Measurements from ENCODE around the gene IL13. TPM values are rescaled to one million over a fixed set of nuclear protein-coding genes. Genes with fewer than 3 reads are reported as not detected.
"Not testable (repeated sequence)": the region's sequence is repeated elsewhere in the genome, so short reads cannot be mapped to it uniquely, and the experiment has no call there.

The IL13 gene
- under 1 TPM; 0.44 to 0.72 TPM for total RNA-seq

GRCh38 chr5:132657676-132658380, at the start of gene IL13:
Gene IL13, plus strand, starts transcription at chr5:132658173. Its CDS starts 14 bp downstream, at chr5:132658187.
- no peak for DNase-seq
- Mint-ChIP-seq H3K9me3 (no peaks in the 10 kb centered on the region), H3K4me1 (peaks cover 31% of the 10 kb centered on the region), H3K36me3 (no peaks in the 10 kb centered on the region), H3K27ac (no peak within 1 kb of the TSS), H3K27me3 (peaks cover 46% of the 10 kb centered on the region), H3K4me3 (no peak within 1 kb of the TSS)

DNA sequence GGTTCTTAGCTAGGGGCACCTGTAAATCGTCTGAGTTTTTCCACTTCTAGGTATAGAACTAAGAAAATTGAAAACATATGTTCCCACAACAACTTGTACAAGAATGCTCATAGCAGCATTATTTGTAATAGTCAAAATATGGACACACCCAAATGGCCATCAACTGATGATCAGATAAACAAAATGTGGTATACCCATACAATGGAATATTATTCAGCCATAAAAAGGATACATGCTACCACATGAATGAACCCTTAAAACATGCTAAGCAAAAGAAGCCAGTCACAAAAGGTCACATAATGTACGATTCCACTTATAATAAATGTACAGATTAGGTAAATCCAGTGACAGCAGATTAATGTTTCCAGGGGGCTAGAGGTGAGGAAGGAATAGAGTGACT, 46.0 kb upstream of the IL13 start:
- Mint-ChIP-seq H3K9me3 (peaks cover 2% of the 10 kb centered on the region), H3K27ac (no peak overlapping the region), H3K4me1 (no peaks in the 10 kb centered on the region), H3K36me3 (peaks cover 27% of the 10 kb centered on the region), H3K27me3 (no peaks in the 10 kb centered on the region), H3K4me3 (no peak overlapping the region)
- DNase-seq, result no peak

DNA sequence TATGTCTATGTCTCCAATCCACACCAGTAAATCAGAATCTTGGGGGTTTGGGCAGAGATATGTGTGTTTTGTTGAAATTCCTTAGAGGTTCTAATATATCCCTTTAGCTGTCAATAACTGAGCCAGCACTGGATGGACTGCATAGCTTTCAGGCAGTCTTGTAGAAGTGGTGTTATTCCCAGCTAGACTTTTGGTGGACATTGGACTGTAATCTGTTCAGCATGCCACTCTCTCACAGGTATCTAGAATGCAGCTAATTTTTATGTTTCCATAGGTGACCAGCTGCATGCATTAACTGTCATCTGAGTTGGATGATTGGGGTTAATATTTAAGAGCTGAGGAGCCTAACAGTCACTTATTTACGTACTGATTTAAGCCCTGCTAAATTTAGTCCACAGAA, 45.1 kb upstream of the IL13 start:
- Mint-ChIP-seq H3K4me1 (no peaks in the 10 kb centered on the region), H3K36me3 (peaks cover 27% of the 10 kb centered on the region)

DNA sequence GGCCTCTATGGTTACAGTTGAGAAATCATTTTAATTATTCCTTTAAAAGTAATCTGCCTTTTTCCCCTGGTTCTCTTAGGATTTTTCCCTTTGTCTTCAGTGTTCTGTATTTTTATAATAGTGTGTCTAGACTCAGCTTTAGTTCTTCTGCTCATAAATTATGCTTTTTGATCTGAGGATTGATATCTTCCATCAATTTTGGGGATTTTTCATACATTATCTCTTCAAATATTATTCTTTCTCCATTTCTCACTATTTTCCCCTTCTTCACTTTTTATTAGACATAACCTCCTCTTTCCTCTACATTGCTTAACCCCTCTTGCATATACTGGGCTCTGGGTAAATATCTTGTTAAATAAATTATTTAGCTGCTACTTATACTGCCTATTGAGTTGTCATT, 36.3 kb upstream of the IL13 start:
- H3K4me1 Mint-ChIP-seq, result peaks cover 4% of the 10 kb centered on the region
- H3K36me3 Mint-ChIP-seq, result peaks cover 37% of the 10 kb centered on the region
- H3K4me3 Mint-ChIP-seq, result no peak overlapping the region
- no peaks in the 10 kb centered on the region for H3K27me3 Mint-ChIP-seq
- no peak for DNase-seq
- no peaks in the 10 kb centered on the region for H3K9me3 Mint-ChIP-seq
- H3K27ac Mint-ChIP-seq, result no peak overlapping the region

More for the DNA sequence above, 45.1 kb upstream of the IL13 start:
- no peak for DNase-seq
- Mint-ChIP-seq H3K9me3 (peaks cover 2% of the 10 kb centered on the region), H3K4me3 (no peak overlapping the region), H3K27me3 (no peaks in the 10 kb centered on the region), H3K27ac (no peak overlapping the region)

GRCh38 chr5:132622608-132623007, 35.4 kb upstream of the IL13 start:
- peaks cover 4% of the 10 kb centered on the region for H3K4me1 Mint-ChIP-seq
- H3K36me3 Mint-ChIP-seq, result peaks cover 37% of the 10 kb centered on the region
- peak overlapping the region; percentile 60 for H3K27ac Mint-ChIP-seq
- H3K9me3 Mint-ChIP-seq, result no peaks in the 10 kb centered on the region
- no peak overlapping the region for H3K4me3 Mint-ChIP-seq
- DNase-seq, result no peak
- no peaks in the 10 kb centered on the region for H3K27me3 Mint-ChIP-seq

DNA sequence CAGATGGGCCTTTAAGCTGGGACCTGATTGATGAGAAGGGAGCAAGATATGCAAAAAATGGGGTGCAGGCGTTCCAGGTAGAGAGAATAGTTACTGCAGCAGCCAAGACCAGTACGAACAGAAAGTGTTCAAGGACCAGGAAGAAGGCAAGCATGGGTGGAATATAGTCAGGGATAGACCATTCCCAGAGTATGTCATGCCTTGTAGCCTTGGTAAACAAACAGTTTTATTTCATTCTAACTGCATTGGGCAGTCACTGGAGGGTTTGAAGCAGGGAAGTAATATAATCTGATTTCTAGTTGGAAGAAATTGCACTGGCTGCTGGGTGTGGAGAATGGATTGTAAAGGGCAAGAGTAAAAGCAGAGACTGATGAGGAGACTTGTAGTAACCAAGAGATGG, 30.5 kb upstream of the IL13 start:
- peaks cover 11% of the 10 kb centered on the region for H3K4me1 Mint-ChIP-seq
- H3K27me3 Mint-ChIP-seq, result no peaks in the 10 kb centered on the region
- no peaks in the 10 kb centered on the region for H3K9me3 Mint-ChIP-seq
- H3K36me3 Mint-ChIP-seq, result peaks cover 34% of the 10 kb centered on the region
- H3K27ac Mint-ChIP-seq, result no peak overlapping the region
- DNase-seq, result no peak
- no peak overlapping the region for H3K4me3 Mint-ChIP-seq

GRCh38 chr5:132628814-132629213, 29.2 kb upstream of the IL13 start:
- H3K9me3 Mint-ChIP-seq, result no peaks in the 10 kb centered on the region
- no peak for DNase-seq
- H3K27me3 Mint-ChIP-seq, result no peaks in the 10 kb centered on the region
- peaks cover 7% of the 10 kb centered on the region for H3K4me1 Mint-ChIP-seq
- H3K4me3 Mint-ChIP-seq, result no peak overlapping the region
- no peak overlapping the region for H3K27ac Mint-ChIP-seq
- H3K36me3 Mint-ChIP-seq, result peaks cover 23% of the 10 kb centered on the region

GRCh38 chr5:132629230-132629944, 28.6 kb upstream of the IL13 start:
- peaks cover 7% of the 10 kb centered on the region for H3K4me1 Mint-ChIP-seq
- H3K9me3 Mint-ChIP-seq, result no peaks in the 10 kb centered on the region
- H3K4me3 Mint-ChIP-seq, result no peak overlapping the region
- H3K27me3 Mint-ChIP-seq, result no peaks in the 10 kb centered on the region
- DNase-seq, result no peak
- H3K27ac Mint-ChIP-seq, result peak overlapping the region; percentile 36
- peaks cover 24% of the 10 kb centered on the region for H3K36me3 Mint-ChIP-seq

DNA sequence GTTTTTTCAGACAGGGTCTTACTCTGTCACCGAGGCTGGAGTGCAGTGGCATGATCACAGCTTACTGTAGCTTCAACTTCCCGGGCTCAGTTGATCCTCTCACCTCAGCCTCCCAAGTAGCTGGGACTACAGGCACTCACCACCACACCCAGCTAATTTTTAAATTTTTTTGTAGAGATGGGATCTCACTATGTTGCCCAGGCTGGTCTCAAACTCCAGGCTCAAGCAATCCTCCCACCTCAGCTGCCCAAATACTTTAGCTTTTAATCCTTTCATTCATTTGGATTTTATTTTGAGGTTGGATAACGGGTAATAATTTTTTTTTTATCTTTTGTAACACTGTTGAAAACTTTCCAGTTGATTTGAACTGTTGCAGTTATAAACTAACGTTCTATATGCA, 24.4 kb upstream of the IL13 start:
- H3K9me3 Mint-ChIP-seq, DNase-seq, H3K27me3 Mint-ChIP-seq, H3K27ac Mint-ChIP-seq, H3K4me3 Mint-ChIP-seq: not testable (repeated sequence)
- Mint-ChIP-seq H3K4me1 (peaks cover 32% of the 10 kb centered on the region), H3K36me3 (peaks cover 41% of the 10 kb centered on the region)

DNA sequence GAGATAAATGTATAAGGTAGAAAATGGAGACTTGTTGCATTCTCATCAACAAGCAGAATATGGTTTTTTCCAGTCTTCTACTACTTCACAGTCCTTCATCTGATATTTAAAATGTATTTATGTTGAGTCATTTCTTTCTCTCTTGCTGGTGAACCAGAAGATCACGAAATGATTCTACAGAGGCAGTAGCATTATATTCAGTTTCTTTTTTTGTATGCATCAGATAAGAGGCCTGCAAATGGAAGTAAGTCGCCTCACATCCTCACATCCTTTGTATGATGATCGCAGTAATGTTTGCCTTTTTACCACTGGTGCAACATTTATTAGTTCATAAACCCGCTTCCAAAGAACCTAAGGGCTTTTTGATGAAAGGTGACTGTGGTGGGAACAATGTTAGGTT, 22.1 kb upstream of the IL13 start:
- Mint-ChIP-seq H3K27me3 (no peaks in the 10 kb centered on the region), H3K9me3 (no peaks in the 10 kb centered on the region), H3K27ac (peak overlapping the region; percentile 83), H3K4me3 (peak overlapping the region; percentile 27), H3K36me3 (peaks cover 47% of the 10 kb centered on the region), H3K4me1 (peaks cover 52% of the 10 kb centered on the region)
- DNase-seq, result no peak

DNA sequence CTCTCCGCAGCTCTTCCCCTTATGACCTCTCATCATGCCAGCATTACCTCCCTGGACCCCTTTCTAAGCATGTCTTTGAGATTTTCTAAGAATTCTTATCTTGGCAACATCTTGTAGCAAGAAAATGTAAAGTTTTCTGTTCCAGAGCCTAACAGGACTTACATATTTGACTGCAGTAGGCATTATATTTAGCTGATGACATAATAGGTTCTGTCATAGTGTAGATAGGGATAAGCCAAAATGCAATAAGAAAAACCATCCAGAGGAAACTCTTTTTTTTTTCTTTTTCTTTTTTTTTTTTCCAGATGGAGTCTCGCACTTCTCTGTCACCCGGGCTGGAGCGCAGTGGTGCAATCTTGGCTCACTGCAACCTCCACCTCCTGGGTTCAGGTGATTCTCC, 20.7 kb upstream of the IL13 start:
- no peak overlapping the region for H3K4me3 Mint-ChIP-seq
- H3K4me1 Mint-ChIP-seq, result peaks cover 59% of the 10 kb centered on the region
- no peaks in the 10 kb centered on the region for H3K9me3 Mint-ChIP-seq
- peaks cover 48% of the 10 kb centered on the region for H3K36me3 Mint-ChIP-seq
- DNase-seq, result no peak
- no peak overlapping the region for H3K27ac Mint-ChIP-seq
- H3K27me3 Mint-ChIP-seq, result no peaks in the 10 kb centered on the region

- no peak overlapping the region for H3K4me3 Mint-ChIP-seq
- peaks cover 55% of the 10 kb centered on the region for H3K36me3 Mint-ChIP-seq
- H3K27ac Mint-ChIP-seq, result peak overlapping the region; percentile 92
- no peaks in the 10 kb centered on the region for H3K9me3 Mint-ChIP-seq
- peaks cover 69% of the 10 kb centered on the region for H3K4me1 Mint-ChIP-seq
- H3K27me3 Mint-ChIP-seq, result no peaks in the 10 kb centered on the region
- peak; percentile 58 for DNase-seq
These were observed 18.3 kb upstream of the IL13 start for GRCh38 chr5:132639706-132640130.

DNA sequence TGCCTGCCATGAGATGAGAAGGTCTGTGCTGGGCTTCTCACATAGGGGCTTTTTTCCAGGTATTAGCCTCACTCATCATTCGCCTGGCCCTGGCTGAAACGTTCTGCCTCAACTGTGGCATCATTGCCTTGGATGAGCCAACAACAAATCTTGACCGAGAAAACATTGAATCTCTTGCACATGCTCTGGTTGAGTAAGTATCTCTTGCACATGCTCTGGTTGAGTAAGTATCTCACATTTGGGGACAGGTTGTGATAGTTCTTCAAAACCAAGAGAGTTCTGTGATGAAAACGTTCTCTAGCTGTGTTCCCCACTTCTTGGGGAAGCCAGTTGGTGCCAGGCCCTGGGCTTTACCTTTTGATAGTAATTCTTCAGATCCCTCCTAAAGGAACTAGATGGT, 17.4 kb upstream of the IL13 start:
- Mint-ChIP-seq H3K27me3 (no peaks in the 10 kb centered on the region), H3K9me3 (no peaks in the 10 kb centered on the region), H3K4me1 (peaks cover 62% of the 10 kb centered on the region), H3K36me3 (peaks cover 58% of the 10 kb centered on the region), H3K27ac (peak overlapping the region; percentile 92), H3K4me3 (no peak overlapping the region)
- DNase-seq, result no peak

GRCh38 chr5:132641241-132641723, 16.7 kb upstream of the IL13 start:
- DNase-seq, result peak; percentile 58
- peaks cover 56% of the 10 kb centered on the region for H3K36me3 Mint-ChIP-seq
- no peaks in the 10 kb centered on the region for H3K9me3 Mint-ChIP-seq
- H3K4me1 Mint-ChIP-seq, result peaks cover 55% of the 10 kb centered on the region
- no peaks in the 10 kb centered on the region for H3K27me3 Mint-ChIP-seq
- H3K4me3 Mint-ChIP-seq, result no peak overlapping the region
- peak overlapping the region; percentile 92 for H3K27ac Mint-ChIP-seq

GRCh38 chr5:132641841-132642240, 16.1 kb upstream of the IL13 start:
- Mint-ChIP-seq H3K27ac (peak overlapping the region; percentile 92), H3K4me3 (peak overlapping the region; percentile 54), H3K9me3 (no peaks in the 10 kb centered on the region), H3K4me1 (peaks cover 52% of the 10 kb centered on the region), H3K27me3 (no peaks in the 10 kb centered on the region), H3K36me3 (peaks cover 59% of the 10 kb centered on the region)
- DNase-seq, result no peak

DNA sequence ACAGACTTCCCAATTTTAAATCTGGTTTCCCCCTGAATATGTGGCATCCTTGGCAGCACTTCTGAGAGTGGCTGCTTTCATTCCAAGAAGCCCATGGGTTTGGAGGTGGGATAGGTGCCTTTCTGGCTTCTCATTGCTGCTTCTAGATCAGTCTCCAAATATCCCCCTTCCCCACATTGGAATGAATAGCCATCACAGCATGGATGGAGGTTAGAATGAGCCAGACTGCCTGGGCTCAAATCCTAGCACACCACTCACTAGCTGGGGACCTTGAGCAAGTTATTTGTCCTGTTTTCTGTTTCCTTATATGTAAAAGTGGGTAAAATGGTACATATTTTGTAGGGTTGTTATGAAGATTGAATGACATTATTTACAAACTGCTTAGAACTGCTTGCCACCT, 13.8 kb upstream of the IL13 start:
- H3K4me1 Mint-ChIP-seq, result peaks cover 40% of the 10 kb centered on the region
- no peak overlapping the region for H3K27ac Mint-ChIP-seq
- no peak for DNase-seq
- H3K9me3 Mint-ChIP-seq, result peaks cover 11% of the 10 kb centered on the region
- no peaks in the 10 kb centered on the region for H3K27me3 Mint-ChIP-seq
- H3K4me3 Mint-ChIP-seq, result no peak overlapping the region
- H3K36me3 Mint-ChIP-seq, result peaks cover 49% of the 10 kb centered on the region
